Measurements from ENCODE around the gene MMD2. TPM values are rescaled to one million over a fixed set of nuclear protein-coding genes. Genes with fewer than 3 reads are reported as not detected.

MMD2 gene
- total RNA-seq, 2 experiments from 2014 or later, result not detected

DNA sequence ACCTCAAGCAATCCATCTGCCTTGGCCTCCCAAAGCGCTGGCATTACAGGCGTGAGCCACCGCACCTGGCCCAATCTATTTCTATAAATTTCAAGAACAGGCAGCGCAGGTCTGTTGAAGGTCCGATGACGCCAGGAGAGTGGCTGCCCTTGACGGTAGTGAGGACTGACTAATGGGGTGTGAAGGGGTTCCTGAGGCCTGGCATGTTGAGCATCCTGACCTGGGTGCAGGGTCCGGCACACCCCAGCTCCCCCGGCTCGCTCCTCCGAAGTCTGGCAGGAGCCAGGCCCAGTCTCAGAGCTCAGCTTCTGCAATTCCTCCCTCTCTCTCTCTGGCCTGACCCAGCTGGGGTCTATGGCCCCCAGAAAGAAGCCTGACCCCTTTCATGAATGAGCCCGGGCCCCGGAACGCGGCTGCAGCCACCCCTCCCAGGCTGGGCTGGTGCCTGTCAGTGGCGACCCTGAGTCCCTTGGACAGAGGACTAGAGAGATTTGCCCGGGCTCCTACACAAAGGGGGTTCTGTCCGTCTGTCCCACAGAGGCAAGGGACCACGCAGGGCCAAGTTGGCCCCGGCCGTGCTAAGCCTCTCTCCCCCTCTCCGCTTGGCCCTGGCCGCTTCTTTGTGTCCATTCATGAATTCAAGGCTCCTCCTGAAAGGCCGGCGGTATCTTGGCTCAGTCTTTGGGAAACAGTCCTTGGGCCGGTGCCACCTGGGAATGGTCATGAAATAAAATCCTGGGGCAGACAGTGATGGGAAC, 18.8 kb downstream of the MMD2 start:
- H3K27ac ChIP-seq (ENCODE audit: low read depth, low read length, poor library complexity, severe bottlenecking), result no peak overlapping the region
- H3K9me2 ChIP-seq (ENCODE audit: insufficient read depth, low read length), result no peaks in the 10 kb centered on the region
- H3K36me3 ChIP-seq (ENCODE audit: insufficient read depth, low read length), result no peaks in the 10 kb centered on the region
- no peaks in the 10 kb centered on the region for H3K9me3 ChIP-seq (ENCODE audit: low read length)
- H4K20me1 ChIP-seq (ENCODE audit: insufficient read depth, low read length), result no peaks in the 10 kb centered on the region
- H2AFZ ChIP-seq (ENCODE audit: low read length), result no peak overlapping the region
- no peak overlapping the region for H3K4me3 ChIP-seq (ENCODE audit: low read depth, low read length, poor library complexity, severe bottlenecking)
- intact Hi-C loops (cut with micrococcal nuclease; ENCODE audit: unreplicated experiment), result no loop called here
- POLR2A ChIA-PET, result no interaction called here
- no peak overlapping the region for H3K4me2 ChIP-seq (ENCODE audit: low read length)
- no peak for DNase-seq (ENCODE audit: low spot score)
- BruUV-seq (replicated peaks), result no TSS peak
- H3K4me1 ChIP-seq (ENCODE audit: insufficient read depth, low read length, poor library complexity, severe bottlenecking), result no peaks in the 10 kb centered on the region
- no peaks in the 10 kb centered on the region for H3K79me2 ChIP-seq (ENCODE audit: insufficient read depth, low read depth, low read length)
- CTCF ChIA-PET (ENCODE audit: unreplicated experiment), result no interaction called here
- TF ChIP-seq, protein P1, sequence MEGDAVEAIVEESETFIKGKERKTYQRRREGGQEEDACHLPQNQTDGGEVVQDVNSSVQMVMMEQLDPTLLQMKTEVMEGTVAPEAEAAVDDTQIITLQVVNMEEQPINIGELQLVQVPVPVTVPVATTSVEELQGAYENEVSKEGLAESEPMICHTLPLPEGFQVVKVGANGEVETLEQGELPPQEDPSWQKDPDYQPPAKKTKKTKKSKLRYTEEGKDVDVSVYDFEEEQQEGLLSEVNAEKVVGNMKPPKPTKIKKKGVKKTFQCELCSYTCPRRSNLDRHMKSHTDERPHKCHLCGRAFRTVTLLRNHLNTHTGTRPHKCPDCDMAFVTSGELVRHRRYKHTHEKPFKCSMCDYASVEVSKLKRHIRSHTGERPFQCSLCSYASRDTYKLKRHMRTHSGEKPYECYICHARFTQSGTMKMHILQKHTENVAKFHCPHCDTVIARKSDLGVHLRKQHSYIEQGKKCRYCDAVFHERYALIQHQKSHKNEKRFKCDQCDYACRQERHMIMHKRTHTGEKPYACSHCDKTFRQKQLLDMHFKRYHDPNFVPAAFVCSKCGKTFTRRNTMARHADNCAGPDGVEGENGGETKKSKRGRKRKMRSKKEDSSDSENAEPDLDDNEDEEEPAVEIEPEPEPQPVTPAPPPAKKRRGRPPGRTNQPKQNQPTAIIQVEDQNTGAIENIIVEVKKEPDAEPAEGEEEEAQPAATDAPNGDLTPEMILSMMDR (conservative IDR thresholded peaks at IDR 0.05; ENCODE audit: low read length), result no peak
- no peak for TF ChIP-seq EZH2phosphoT487 (IDR thresholded peaks at IDR 0.05; ENCODE audit: borderline replicate concordance, low read depth, low read length)

DNA sequence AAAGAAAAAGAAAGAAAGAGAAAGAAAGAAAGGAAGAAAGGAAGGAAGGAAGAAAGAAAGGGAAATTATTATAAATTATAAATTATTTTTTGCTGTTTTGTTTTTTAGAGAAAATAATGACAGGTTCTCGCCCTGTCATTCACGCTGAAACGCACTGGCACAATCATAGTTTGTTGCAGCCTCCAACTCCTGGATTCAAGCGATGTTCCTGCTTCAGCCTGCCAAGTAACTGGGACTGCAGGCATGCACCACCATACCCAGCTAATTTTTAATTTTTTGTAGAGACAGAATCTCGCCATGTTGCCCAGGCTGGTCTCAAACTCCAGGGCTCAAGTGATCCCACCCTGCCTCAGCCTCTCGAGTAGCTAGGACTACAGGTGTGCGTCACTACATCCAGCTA, 21.6 kb downstream of the MMD2 start:
- no peaks in the 10 kb centered on the region for H3K9me3 ChIP-seq (ENCODE audit: low read length)
- CTCF ChIA-PET (ENCODE audit: unreplicated experiment), result no interaction called here

More for the DNA sequence above, 21.6 kb downstream of the MMD2 start:
- no peak overlapping the region for H3K4me3 ChIP-seq (ENCODE audit: low read depth, low read length, poor library complexity, severe bottlenecking)
- no peaks in the 10 kb centered on the region for H3K9me2 ChIP-seq (ENCODE audit: insufficient read depth, low read length)
- no peak overlapping the region for H3K27ac ChIP-seq (ENCODE audit: low read depth, low read length, poor library complexity, severe bottlenecking)
- no peak for DNase-seq (ENCODE audit: low spot score)
- H3K4me1 ChIP-seq (ENCODE audit: insufficient read depth, low read length, poor library complexity, severe bottlenecking), result no peaks in the 10 kb centered on the region
- no TSS peak for BruUV-seq (replicated peaks)
- H3K79me2 ChIP-seq (ENCODE audit: insufficient read depth, low read depth, low read length), result no peaks in the 10 kb centered on the region
- H3K4me2 ChIP-seq (ENCODE audit: low read length), result no peak overlapping the region
- intact Hi-C loops (cut with micrococcal nuclease; ENCODE audit: unreplicated experiment), result no loop called here
- H2AFZ ChIP-seq (ENCODE audit: low read length), result no peak overlapping the region
- TF ChIP-seq, protein P1 (conservative IDR thresholded peaks at IDR 0.05; ENCODE audit: low read length), result no peak
- TF ChIP-seq EZH2phosphoT487 (IDR thresholded peaks at IDR 0.05; ENCODE audit: borderline replicate concordance, low read depth, low read length), result no peak
- no peaks in the 10 kb centered on the region for H4K20me1 ChIP-seq (ENCODE audit: insufficient read depth, low read length)
- no peaks in the 10 kb centered on the region for H3K36me3 ChIP-seq (ENCODE audit: insufficient read depth, low read length)
- POLR2A ChIA-PET, result no interaction called here
